ENCODE data around the gene SRBD1. TPM values are rescaled to one million over a fixed set of nuclear protein-coding genes. Genes with fewer than 3 reads are reported as not detected.

Gene SRBD1
- total and polyA plus RNA-seq, 2 donors: 7.2 to 48.3 TPM

DNA sequence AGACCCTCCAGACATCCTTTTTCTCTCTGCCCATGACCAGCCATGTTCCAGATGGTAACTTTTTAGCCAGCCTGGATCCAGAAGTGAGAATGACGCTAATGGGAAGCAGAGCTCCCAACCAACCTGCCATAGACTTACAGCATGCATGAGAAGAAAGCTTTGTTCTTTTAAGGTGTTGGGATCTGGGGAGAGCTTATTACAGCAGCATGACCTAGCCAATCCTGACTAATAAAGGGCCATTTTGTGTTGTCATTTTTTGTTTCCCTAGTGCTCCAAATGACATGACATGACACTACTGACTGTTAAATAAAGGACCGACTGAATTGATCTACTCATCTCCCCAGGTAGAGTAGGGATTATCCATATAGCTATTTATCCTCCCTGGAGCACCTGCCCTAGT, 35.2 kb upstream of the SRBD1 start:
- no peaks in the 10 kb centered on the region for H3K36me3 ChIP-seq (ENCODE audit: insufficient read depth)
- DNase-seq (ENCODE audit: extremely low spot score): no peak
- H3K27ac ChIP-seq (ENCODE audit: low read depth): no peak overlapping the region
- WGBS: 98% methylated on average over 2 of the region's 2 CpGs
- H3K4me1 ChIP-seq (ENCODE audit: insufficient read depth): no peaks in the 10 kb centered on the region
- no peak overlapping the region for H3K4me3 ChIP-seq (ENCODE audit: low read depth, low read length)

DNA sequence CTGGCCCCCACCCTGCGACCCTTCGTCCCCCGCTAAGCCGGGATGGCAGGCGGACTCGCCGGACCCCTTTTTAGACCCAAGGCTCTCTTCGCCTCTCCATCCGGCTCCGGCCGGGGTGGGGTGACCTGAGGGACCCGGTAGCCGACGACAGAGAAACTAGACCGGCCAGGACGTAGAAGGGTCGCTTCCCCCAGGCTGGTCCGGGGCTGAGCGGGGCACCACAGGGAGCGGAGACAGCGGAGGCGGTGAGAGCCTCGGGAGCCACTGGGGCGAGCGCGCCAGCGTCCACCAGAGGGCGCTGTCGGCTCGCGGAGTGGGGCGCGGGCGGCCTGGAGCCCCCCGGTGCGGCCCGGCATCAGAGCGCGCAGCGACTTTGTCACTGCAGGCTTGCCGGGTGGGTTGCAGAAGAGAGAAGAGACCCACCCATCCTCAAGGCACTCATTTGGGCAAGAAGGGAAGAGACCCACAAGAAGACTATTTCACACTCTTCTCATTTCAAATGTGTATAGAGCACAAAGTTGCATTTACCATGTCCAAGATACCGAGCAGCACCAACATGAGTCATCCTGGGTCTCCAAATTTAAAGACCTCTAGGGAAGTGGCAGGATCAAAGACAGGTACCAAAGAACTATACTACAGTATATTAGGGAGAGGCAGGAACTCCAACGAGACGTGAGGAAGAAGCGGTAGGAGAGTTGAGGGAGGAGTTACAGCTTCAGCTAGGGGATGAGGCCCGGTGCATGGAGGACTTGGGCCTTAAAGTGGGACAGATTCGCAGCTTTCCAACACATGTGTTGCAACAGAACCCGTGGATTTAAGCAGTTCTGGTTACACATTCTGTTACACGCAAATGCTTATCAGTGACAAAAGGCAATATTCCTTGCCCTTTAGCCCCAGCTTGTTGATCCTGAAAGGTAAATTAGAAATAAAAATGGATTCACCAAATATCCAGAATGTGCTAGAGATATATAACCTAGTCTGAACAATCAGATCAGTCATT, 32.8 kb upstream of the SRBD1 start:
- peak overlapping the region; percentile 39 for H3K4me3 ChIP-seq (ENCODE audit: low read depth, low read length)
- 11% methylated on average over 49 of the region's 49 CpGs for WGBS
- DNase-seq (ENCODE audit: extremely low spot score): no peak
- no peaks in the 10 kb centered on the region for H3K36me3 ChIP-seq (ENCODE audit: insufficient read depth)
- no peak overlapping the region for H3K27ac ChIP-seq (ENCODE audit: low read depth)
- no peaks in the 10 kb centered on the region for H3K4me1 ChIP-seq (ENCODE audit: insufficient read depth)

DNA sequence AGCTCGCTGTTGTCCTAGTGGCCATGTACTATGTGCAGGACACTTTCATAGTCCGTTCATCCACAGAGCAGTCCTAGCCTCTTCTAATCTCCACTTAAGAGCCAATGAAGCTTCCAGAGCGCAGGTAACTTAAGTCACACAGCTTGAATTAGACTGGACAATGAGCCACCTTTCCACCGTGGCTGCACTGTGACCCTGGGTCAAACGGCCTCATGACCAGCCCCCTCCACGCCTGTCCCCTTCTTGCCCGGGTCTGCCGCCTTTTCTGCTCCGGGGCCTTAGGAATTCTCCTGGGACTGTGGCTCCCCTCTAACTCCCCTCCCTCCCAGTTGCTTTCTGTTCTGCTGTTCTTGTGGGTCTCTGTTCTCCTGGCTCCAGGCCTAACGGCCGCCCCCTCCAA, 32.0 kb upstream of the SRBD1 start:
- Histone ChIP-seq H3K27ac (ENCODE audit: low read depth) (no peak overlapping the region), H3K4me3 (ENCODE audit: low read depth, low read length) (peak overlapping the region; percentile 39), H3K4me1 (ENCODE audit: insufficient read depth) (no peaks in the 10 kb centered on the region), H3K36me3 (ENCODE audit: insufficient read depth) (no peaks in the 10 kb centered on the region)
- WGBS: 30% methylated on average over 11 of the region's 11 CpGs
- no peak for DNase-seq (ENCODE audit: extremely low spot score)

DNA sequence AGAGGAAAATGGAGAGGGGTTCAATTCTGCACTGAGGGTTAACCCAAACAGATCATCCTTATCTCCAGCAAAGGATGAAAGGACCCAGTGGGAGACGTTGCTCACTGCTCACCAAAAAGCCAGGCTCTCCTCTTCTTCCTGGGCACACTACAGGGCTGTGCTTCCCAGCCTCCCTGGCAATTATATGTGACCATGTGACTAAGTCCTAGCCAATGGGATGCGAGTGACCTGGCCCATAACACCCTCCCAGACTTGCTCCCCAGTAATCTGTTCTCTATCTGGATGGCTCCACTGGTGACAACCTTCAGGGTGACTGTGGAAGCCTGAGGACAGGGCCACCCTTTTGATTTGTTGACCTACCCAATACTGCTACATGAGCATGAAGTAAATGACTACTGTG, 29.5 kb upstream of the SRBD1 start:
- H3K36me3 ChIP-seq (ENCODE audit: insufficient read depth): no peaks in the 10 kb centered on the region
- 84% methylated on average over 2 of the region's 2 CpGs for WGBS
- no peak overlapping the region for H3K4me3 ChIP-seq (ENCODE audit: low read depth, low read length)
- no peak overlapping the region for H3K27ac ChIP-seq (ENCODE audit: low read depth)
- no peaks in the 10 kb centered on the region for H3K4me1 ChIP-seq (ENCODE audit: insufficient read depth)
- no peak for DNase-seq (ENCODE audit: extremely low spot score)

DNA sequence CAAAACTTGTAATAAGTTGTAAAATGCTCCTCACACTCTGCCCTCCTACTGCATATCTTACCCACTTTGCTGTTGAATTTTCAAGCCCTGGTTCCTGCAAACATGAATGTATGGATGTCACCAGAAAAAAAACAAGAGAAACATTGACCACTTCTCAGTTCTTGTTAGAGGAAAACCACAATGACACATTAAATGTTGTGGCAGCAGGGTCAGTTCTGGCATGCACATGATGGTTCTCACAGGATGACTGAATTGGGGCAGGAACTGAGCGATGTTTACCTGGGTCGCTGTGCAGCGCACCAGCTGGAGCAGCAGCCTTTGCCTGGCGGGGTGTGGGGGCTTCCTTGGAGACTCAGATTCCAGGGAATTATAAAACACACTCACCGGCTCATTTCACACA, 26.4 kb upstream of the SRBD1 start:
- H3K36me3 ChIP-seq (ENCODE audit: insufficient read depth): no peaks in the 10 kb centered on the region
- no peak overlapping the region for H3K4me3 ChIP-seq (ENCODE audit: low read depth, low read length)
- H3K27ac ChIP-seq (ENCODE audit: low read depth): no peak overlapping the region
- 78% methylated on average over 5 of the region's 5 CpGs for WGBS
- H3K4me1 ChIP-seq (ENCODE audit: insufficient read depth): no peaks in the 10 kb centered on the region
- no peak for DNase-seq (ENCODE audit: extremely low spot score)

DNA sequence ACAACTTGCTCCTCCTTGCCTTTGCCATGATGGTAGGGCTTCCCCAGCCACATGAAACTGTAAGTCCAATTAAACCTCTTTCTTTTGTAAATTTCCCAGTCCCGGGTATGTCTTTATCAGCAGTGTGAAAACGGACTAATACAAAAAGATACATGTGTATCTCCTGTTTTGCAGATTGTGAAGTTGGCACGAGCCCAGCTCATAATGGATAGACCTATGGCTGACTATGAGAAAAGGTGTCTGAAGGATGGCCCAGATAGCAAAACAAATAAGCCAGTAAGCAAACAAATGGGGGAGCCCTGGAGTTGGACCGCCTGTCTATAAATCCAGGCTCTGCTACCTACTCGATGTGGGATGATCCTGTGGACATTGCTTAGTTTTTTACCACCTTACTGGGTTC, 24.9 kb upstream of the SRBD1 start:
- DNase-seq (ENCODE audit: extremely low spot score): no peak

DNA sequence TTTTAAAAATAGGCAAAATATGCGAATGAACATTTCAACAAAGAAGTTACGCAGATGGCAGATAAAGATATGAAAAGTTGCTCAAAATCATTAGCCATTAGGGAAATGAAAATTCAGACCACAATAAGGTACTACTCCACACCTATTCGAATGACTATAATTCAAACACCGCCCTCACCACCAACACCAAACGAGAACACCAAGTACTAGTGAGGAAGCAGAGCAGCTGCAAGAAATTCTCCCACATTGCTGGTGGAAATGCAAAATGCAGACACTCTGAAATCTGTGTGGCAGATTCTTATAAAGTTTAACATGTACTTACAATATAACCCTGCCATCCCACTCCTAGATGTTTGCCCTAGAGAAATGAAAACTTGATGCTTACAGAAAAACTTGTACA, 23.2 kb upstream of the SRBD1 start:
- no peaks in the 10 kb centered on the region for H3K4me1 ChIP-seq (ENCODE audit: insufficient read depth)
- no peak overlapping the region for H3K4me3 ChIP-seq (ENCODE audit: low read depth, low read length)
- no peaks in the 10 kb centered on the region for H3K36me3 ChIP-seq (ENCODE audit: insufficient read depth)
- H3K27ac ChIP-seq (ENCODE audit: low read depth): no peak overlapping the region
- 89% methylated on average over 5 of the region's 5 CpGs for WGBS
- no peak for DNase-seq (ENCODE audit: extremely low spot score)

More for the DNA sequence above, 24.9 kb upstream of the SRBD1 start:
- Histone ChIP-seq H3K4me3 (ENCODE audit: low read depth, low read length) (no peak overlapping the region), H3K4me1 (ENCODE audit: insufficient read depth) (no peaks in the 10 kb centered on the region), H3K27ac (ENCODE audit: low read depth) (no peak overlapping the region), H3K36me3 (ENCODE audit: insufficient read depth) (no peaks in the 10 kb centered on the region)
- WGBS: 88% methylated on average over 5 of the region's 5 CpGs

DNA sequence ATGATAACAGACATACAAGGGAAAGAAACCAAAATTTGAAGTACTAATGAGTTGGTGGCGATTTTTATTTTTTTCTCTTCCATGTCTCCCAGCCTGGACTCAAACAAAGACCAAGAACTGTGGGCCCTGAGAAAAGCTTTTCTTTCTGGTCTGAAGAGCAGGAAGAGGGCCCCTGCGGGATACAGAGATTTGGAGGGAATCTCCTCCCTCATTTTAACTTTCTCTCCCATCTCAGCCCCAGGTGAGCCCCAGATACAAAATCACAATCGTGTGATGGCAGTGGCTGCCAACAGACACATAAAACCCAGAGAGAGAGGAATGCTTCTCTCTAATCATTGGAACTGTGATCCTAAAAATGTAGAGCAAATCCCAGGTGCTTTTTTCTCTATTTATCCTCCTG, 20.9 kb upstream of the SRBD1 start:
- Histone ChIP-seq H3K4me3 (ENCODE audit: low read depth, low read length) (no peak overlapping the region), H3K36me3 (ENCODE audit: insufficient read depth) (no peaks in the 10 kb centered on the region), H3K27ac (ENCODE audit: low read depth) (no peak overlapping the region), H3K4me1 (ENCODE audit: insufficient read depth) (no peaks in the 10 kb centered on the region)
- WGBS: 58% methylated on average over 3 of the region's 3 CpGs
- DNase-seq (ENCODE audit: extremely low spot score): no peak

DNA sequence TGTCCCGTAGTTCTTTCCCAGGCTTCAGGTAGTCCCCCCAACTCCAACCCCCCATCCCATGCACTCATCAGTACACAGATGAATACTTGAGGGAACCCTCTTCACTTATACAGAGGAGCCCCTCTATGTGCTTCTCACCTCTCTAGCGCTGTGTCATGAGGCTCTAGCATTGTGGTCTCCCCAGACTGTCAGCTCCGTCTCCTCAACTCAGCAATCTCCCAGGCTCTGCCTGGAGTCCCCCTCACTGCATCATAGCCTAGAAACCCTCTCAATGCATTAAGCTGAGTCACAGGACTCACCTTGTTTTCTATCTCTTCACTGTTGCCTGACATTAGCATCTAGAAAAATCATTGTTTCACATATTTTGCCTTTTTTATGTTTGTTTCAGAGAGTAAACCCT, 20.3 kb upstream of the SRBD1 start:
- H3K27ac ChIP-seq (ENCODE audit: low read depth): no peak overlapping the region
- no peak overlapping the region for H3K4me3 ChIP-seq (ENCODE audit: low read depth, low read length)
- WGBS: 93% methylated on average over 3 of the region's 3 CpGs
- H3K36me3 ChIP-seq (ENCODE audit: insufficient read depth): no peaks in the 10 kb centered on the region
- DNase-seq (ENCODE audit: extremely low spot score): no peak
- no peaks in the 10 kb centered on the region for H3K4me1 ChIP-seq (ENCODE audit: insufficient read depth)

DNA sequence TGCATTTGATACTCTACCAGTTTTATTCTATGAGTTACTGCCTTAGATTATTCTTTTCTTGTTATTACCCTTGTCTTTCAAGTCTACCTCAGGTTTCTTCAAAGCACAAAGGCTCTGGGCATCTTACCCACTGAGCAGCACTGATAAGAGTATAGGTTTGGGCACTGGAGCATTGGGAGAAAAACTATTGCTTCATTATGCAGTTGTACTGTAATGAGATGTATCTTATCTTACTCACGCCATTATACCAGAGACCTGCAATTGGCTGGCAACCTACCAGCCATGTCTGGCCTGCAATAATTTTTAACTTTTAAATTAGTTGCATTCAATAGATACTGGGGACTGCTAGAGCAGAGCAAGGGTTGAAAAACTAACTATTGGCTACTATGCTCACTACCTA, 18.9 kb upstream of the SRBD1 start:
- Histone ChIP-seq H3K36me3 (ENCODE audit: insufficient read depth) (no peaks in the 10 kb centered on the region), H3K4me1 (ENCODE audit: insufficient read depth) (no peaks in the 10 kb centered on the region), H3K4me3 (ENCODE audit: low read depth, low read length) (no peak overlapping the region), H3K27ac (ENCODE audit: low read depth) (no peak overlapping the region)
- no peak for DNase-seq (ENCODE audit: extremely low spot score)
- 96% methylated on average over 1 of the region's 1 CpG for WGBS

DNA sequence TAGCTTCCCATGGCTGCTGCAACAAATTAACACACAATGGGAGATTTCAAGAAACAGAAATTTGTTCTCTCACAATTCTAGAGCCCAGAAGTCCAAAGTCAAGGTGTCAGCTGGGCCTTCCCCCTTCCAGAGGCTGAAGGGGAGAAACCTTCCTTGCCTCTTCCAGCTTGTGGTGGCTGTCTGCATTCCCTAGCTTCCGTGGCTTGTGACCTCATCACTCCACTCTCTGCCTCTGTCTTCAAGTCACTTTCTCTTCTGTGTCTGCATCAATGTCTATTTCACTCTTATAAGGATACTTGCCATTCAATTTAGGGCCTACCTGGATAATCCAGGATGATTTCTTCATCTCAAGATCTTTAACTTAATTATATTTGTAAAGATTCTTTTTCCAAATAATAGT, 16.8 kb upstream of the SRBD1 start:
- Histone ChIP-seq H3K4me3 (ENCODE audit: low read depth, low read length) (no peak overlapping the region), H3K4me1 (ENCODE audit: insufficient read depth) (no peaks in the 10 kb centered on the region), H3K27ac (ENCODE audit: low read depth) (no peak overlapping the region), H3K36me3 (ENCODE audit: insufficient read depth) (no peaks in the 10 kb centered on the region)
- 75% methylated on average over 1 of the region's 1 CpG for WGBS
- DNase-seq (ENCODE audit: extremely low spot score): no peak

DNA sequence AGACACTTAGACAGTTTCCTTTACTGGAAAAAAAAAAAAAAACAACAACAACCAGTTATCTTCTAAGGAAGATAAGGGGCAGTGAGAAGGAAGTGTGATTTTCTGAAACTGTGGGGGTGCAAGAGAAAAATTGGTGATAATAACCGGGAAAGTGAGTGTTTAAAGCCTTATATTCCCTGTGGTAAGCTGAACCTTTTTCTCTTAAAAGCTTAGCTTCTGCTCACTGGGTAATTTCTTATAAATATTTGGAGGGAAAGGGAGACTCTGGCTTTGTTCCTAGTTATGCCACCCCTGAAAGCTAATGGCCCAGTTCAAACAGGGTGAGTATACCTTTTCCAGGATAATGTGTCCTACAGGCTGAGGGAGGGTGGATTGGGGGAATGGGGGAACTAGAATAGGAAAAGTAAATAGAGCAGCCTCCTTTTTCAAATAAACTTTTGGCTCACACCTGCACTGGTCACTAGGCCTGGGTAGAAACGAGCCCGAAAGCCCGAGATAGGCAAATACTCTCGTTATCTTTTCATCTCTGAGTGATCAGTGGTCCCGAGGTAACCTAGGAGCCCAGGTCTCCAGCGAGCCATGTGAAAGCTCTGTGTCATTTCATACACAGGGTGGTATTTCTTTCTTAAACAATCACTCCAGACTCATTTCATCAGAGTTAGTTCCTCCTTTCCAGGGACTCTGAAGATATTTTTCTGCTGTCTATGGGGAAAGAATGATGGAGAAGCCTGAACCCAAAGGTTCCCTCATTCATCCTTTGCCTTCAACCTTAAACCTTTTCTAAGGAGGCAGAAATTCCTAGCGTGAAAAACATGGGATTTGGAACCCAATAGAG, 15.5 kb upstream of the SRBD1 start:
- Histone ChIP-seq H3K4me1 (ENCODE audit: insufficient read depth) (no peaks in the 10 kb centered on the region), H3K36me3 (ENCODE audit: insufficient read depth) (no peaks in the 10 kb centered on the region), H3K4me3 (ENCODE audit: low read depth, low read length) (no peak overlapping the region), H3K27ac (ENCODE audit: low read depth) (no peak overlapping the region)
- WGBS: 79% methylated on average over 8 of the region's 8 CpGs
- DNase-seq (ENCODE audit: extremely low spot score): no peak

DNA sequence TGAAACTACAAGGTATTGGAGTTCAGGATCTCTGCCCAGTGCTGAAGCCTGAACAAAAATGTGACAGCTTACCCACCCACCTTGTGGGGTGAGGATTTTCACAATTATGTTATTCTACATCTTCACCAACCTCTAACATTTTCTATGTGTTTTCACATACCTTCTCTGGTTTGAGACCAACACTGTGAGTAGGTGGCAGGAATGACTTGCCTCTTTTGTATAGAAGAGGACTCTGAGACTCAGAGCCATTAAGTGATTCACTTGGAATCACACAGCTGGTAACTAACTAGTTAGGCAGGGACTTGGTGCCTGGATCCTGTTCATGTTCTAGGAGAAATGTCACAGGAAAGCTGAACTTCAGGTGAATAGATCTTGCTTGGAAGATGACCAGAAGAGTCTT, 14.8 kb upstream of the SRBD1 start:
- Histone ChIP-seq H3K4me1 (ENCODE audit: insufficient read depth) (no peaks in the 10 kb centered on the region), H3K27ac (ENCODE audit: low read depth) (no peak overlapping the region), H3K36me3 (ENCODE audit: insufficient read depth) (no peaks in the 10 kb centered on the region), H3K4me3 (ENCODE audit: low read depth, low read length) (no peak overlapping the region)
- DNase-seq (ENCODE audit: extremely low spot score): no peak

DNA sequence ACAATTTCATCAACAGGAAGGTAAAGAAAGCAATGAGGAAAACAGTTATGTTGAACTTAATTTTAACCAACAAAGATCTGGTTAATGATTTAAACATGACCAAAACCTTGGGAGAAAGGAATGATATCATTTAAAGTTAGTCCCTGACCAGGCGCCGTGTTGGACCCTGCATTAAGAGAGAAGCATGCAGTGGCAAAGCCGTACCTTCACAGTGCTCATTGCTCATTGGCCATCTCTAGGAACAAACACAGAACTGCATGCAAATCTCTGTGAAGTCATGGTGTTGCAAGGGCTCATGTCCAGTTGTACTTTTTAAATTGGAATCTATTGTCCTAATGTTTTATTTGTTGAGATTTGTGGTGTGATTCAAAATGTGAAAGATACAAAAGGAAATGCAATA, 12.0 kb upstream of the SRBD1 start:
- Histone ChIP-seq H3K4me1 (ENCODE audit: insufficient read depth) (no peaks in the 10 kb centered on the region), H3K4me3 (ENCODE audit: low read depth, low read length) (no peak overlapping the region), H3K36me3 (ENCODE audit: insufficient read depth) (no peaks in the 10 kb centered on the region), H3K27ac (ENCODE audit: low read depth) (no peak overlapping the region)
- 80% methylated on average over 3 of the region's 3 CpGs for WGBS
- no peak for DNase-seq (ENCODE audit: extremely low spot score)
